Osteocyte (in vitro differentiated cells): Measurements from ENCODE around the gene GH1. TPM values are rescaled to one million over a fixed set of nuclear protein-coding genes. Genes with fewer than 3 reads are reported as not detected.

Experiments
- DNase-seq: peaks from one replicate; pipeline ENCODE4 v3.0.0; 2021; ENCODE audit warnings: mixed read lengths; ENCODE audit not compliant: unreplicated experiment; ENCODE audit errors: extremely low spot score
- H3K27ac Mint-ChIP-seq: one replicate; pipeline ENCODE4 v1.8.0; 2021; ENCODE audit warnings: mild to moderate bottlenecking, mixed read lengths; ENCODE audit not compliant: unreplicated experiment
- H3K27me3 Mint-ChIP-seq: one replicate; pipeline ENCODE4 v1.8.0; 2021; ENCODE audit warnings: mixed read lengths; ENCODE audit not compliant: unreplicated experiment
- H3K36me3 Mint-ChIP-seq: one replicate; pipeline ENCODE4 v1.8.0; 2021; ENCODE audit warnings: mixed read lengths; ENCODE audit not compliant: unreplicated experiment
- H3K4me1 Mint-ChIP-seq: one replicate; pipeline ENCODE4 v1.8.0; 2021; ENCODE audit warnings: mixed read lengths; ENCODE audit not compliant: unreplicated experiment
- H3K4me3 Mint-ChIP-seq: one replicate; pipeline ENCODE4 v1.8.0; 2021; ENCODE audit warnings: mild to moderate bottlenecking, moderate library complexity, mixed read lengths; ENCODE audit not compliant: unreplicated experiment
- H3K9me3 Mint-ChIP-seq: one replicate; pipeline ENCODE4 v1.8.0; 2021; ENCODE audit warnings: mixed read lengths; ENCODE audit not compliant: unreplicated experiment
- CTCF ChIP-seq: fragments of 200-600 bp; sonication (generic); IDR thresholded peaks from 2 replicates; pipeline ENCODE4 v1.5.0; 2021; ENCODE audit warnings: antibody characterized with exemption, mild to moderate bottlenecking, moderate library complexity
- total RNA-seq: library from RNA; stranded (reverse); gene quantifications from 2 replicates; pipeline ENCODE4 v1.2.1, GENCODE V29; 2021

Gene GH1
- total RNA-seq, 1 donor from 2014 or later = not detected

- DNase-seq = no peak
- H3K27me3 Mint-ChIP-seq = peaks cover 16% of the 10 kb centered on the region
- no peak for TF ChIP-seq CTCF
- no peaks in the 10 kb centered on the region for H3K36me3 Mint-ChIP-seq
- no peak overlapping the region for H3K27ac Mint-ChIP-seq
- peaks cover 4% of the 10 kb centered on the region for H3K4me1 Mint-ChIP-seq
- no peak overlapping the region for H3K4me3 Mint-ChIP-seq
- H3K9me3 Mint-ChIP-seq = no peaks in the 10 kb centered on the region
Observed at GRCh38 chr17:63934183-63935112, 15.8 kb upstream of the GH1 start.

DNA sequence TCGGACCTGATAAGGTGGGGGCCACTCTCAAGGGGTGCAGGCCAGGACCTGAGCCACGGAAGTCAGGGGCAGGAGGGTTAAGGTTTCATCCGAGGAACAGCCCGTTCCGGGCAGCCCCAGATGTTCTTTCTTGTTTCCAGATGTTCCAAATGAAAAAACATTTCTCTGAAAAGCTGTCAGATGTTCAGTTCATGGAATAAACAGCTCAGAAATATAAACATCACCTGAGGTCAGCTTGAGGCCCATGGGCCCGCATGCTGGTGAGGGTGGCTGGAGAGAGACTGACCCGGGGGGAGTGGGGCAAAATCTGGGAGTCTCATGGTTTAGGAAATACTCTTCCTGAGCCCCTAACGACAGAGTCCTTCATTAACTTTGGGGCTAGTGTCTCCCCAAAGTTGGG is 15.0 kb upstream of the GH1 start:
- no peak overlapping the region for H3K27ac Mint-ChIP-seq
- no peak overlapping the region for H3K4me3 Mint-ChIP-seq
- no peaks in the 10 kb centered on the region for H3K9me3 Mint-ChIP-seq
- peaks cover 4% of the 10 kb centered on the region for H3K4me1 Mint-ChIP-seq
- peaks cover 16% of the 10 kb centered on the region for H3K27me3 Mint-ChIP-seq
- DNase-seq = no peak
- no peak for TF ChIP-seq CTCF
- H3K36me3 Mint-ChIP-seq = no peaks in the 10 kb centered on the region

DNA sequence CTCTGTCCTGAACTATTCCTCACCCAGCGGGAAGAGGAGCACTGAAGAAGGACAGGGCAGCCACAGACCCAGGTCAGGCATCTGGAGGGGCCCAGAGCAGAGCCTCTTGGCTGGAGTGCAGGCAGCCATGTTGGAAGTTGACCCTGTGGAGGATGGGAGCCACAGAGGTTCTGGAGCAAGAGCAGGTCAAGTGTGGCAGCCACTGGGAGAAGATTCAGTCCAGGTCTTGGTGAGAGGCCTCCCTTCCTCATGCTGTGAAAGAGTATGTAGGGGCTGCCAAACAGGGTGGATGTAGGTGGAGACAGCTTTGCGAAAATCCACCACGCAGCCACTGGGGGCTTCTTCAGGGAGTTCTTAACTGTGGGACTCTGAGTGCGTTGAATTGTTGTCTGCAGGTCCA is 14.1 kb upstream of the GH1 start:
- H3K27me3 Mint-ChIP-seq = peaks cover 16% of the 10 kb centered on the region
- DNase-seq = no peak
- no peaks in the 10 kb centered on the region for H3K36me3 Mint-ChIP-seq
- H3K9me3 Mint-ChIP-seq = no peaks in the 10 kb centered on the region
- TF ChIP-seq CTCF = no peak
- H3K4me1 Mint-ChIP-seq = peaks cover 4% of the 10 kb centered on the region
- no peak overlapping the region for H3K4me3 Mint-ChIP-seq
- no peak overlapping the region for H3K27ac Mint-ChIP-seq

DNA sequence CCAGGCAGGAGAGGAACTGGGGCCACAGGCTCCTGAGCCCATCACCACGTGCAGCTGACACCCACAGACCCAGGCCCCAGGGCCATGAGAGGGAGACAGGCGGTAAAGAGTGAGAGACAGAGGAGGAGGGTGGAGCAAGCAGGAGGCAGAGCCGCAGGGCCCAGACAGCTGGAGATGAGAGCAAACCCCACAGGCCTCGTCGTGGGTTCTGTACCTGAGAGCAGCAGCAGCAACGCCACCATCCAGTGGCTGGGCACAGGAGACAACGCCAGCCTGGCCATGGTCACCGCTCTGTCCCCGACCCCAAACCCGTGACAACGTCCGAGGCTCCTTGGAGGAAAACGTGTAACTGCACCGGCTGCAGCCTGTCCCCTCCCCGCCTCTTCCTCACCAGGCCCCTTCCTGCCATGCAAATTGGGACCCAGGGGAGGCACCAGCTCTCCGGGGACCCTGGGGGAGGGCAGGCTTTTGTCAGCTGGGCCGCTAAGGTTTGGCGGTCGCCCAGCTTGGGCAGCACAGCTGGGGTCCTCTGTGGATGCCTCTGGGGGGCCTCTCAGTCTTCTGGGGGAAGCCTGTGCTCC is 13.4 kb upstream of the GH1 start, which contains the start of gene CD79B:
TSS of gene CD79B (minus strand) at position 351 of the 581 bp plus-strand sequence. CDS start at position 281, 70 bp downstream.
- no peak for TF ChIP-seq CTCF
- Mint-ChIP-seq H3K27ac (no peak within 1 kb of the TSS), H3K36me3 (no peaks in the 10 kb centered on the region), H3K4me1 (peaks cover 4% of the 10 kb centered on the region), H3K27me3 (peaks cover 16% of the 10 kb centered on the region), H3K4me3 (no peak within 1 kb of the TSS), H3K9me3 (no peaks in the 10 kb centered on the region)
- DNase-seq = no peak

GRCh38 chr17:63930951-63931575 is 12.4 kb upstream of the GH1 start:
- Mint-ChIP-seq H3K27ac (no peak overlapping the region), H3K27me3 (peaks cover 12% of the 10 kb centered on the region), H3K36me3 (no peaks in the 10 kb centered on the region), H3K9me3 (no peaks in the 10 kb centered on the region), H3K4me1 (peaks cover 4% of the 10 kb centered on the region), H3K4me3 (no peak overlapping the region)
- no peak for DNase-seq
- no peak for TF ChIP-seq CTCF
